ENCODE measurements around the gene RDH8. TPM values are rescaled to one million over a fixed set of nuclear protein-coding genes. Genes with fewer than 3 reads are reported as not detected.

Gene RDH8
- total and polyA plus RNA-seq, 2 donors (not counting 3 experiments of a cell fraction or from before 2014, with no cell fraction given) = not detected

GRCh38 chr19:10043286-10043927 is 30.1 kb downstream of the RDH8 start:
- no peak overlapping the region for H2AFZ ChIP-seq (ENCODE audit: low read depth, low read length)
- H3K79me2 ChIP-seq (ENCODE audit: control insufficient read depth, insufficient read depth, low read length) = no peaks in the 10 kb centered on the region
- H3K4me1 ChIP-seq (ENCODE audit: control insufficient read depth, extremely low read depth, insufficient read depth, low read length) = no peaks in the 10 kb centered on the region
- H3K9me1 ChIP-seq (replicated peaks; ENCODE audit: control insufficient read depth, extremely low read depth, insufficient read depth, low read length) = no peaks in the 10 kb centered on the region
- ChIA-PET CTCF (no interaction called here), POLR2A (no interaction called here)
- DNase-seq (ENCODE audit: low read depth, low spot score) (no peak), FAIRE-seq (no peak)
- dilution Hi-C loops (cut with MboI; ENCODE audit: extremely low pct_ligation_motif_present, low sequenced_read_pairs) (no loop called here), intact Hi-C loops (cut with micrococcal nuclease) (no loop called here)
- H3K9ac ChIP-seq (replicated peaks; ENCODE audit: extremely low read depth, insufficient read depth, low read length) = no peak overlapping the region
- no peaks in the 10 kb centered on the region for H3K36me3 ChIP-seq (ENCODE audit: control insufficient read depth in 2 of 2, extremely low read depth in 1 of 2, insufficient read depth in 2 of 2, low read length in 2 of 2)
- no peak overlapping the region for H3K4me3 ChIP-seq (replicated peaks in 1 of 3; ENCODE audit: insufficient read depth in 1 of 3, low read depth in 1 of 3, low read length in 3 of 3)
- H3K27ac ChIP-seq (ENCODE audit: insufficient read depth, low read depth, low read length) = no peak overlapping the region
- H3K9me3 ChIP-seq (replicated peaks; ENCODE audit: control insufficient read depth, insufficient read depth, low read length) = no peaks in the 10 kb centered on the region
- TF ChIP-seq GATA2 (IDR thresholded peaks at IDR 0.05; ENCODE audit: insufficient read depth, insufficient read length, low read depth, low read length) = no peak
- no peak for TF ChIP-seq FOS (IDR thresholded peaks at IDR 0.05; ENCODE audit: borderline replicate concordance, insufficient read depth, low read length)
- no peak for TF ChIP-seq CTCF (IDR thresholded peaks at IDR 0.05; ENCODE audit: extremely low read depth in 1 of 2, insufficient read depth in 1 of 2, low read depth in 1 of 2, low read length in 2 of 2)
- no peak for TF ChIP-seq EZH2 (IDR thresholded peaks at IDR 0.05; ENCODE audit: borderline replicate concordance, low read depth, low read length, severe bottlenecking)
- no peak for TF ChIP-seq POLR2AphosphoS5 (IDR thresholded peaks at IDR 0.05; ENCODE audit: insufficient read depth, low read depth, low read length)
- TF ChIP-seq JUN (IDR thresholded peaks at IDR 0.05; ENCODE audit: borderline replicate concordance, insufficient read depth, insufficient read length, low read depth) = no peak
- no peak for TF ChIP-seq MAX (IDR thresholded peaks at IDR 0.05; ENCODE audit: insufficient read depth, insufficient read length)
- no peak for TF ChIP-seq POLR2A (IDR thresholded peaks at IDR 0.05; ENCODE audit: low read depth, low read length)
- no peak for TF ChIP-seq MYC (IDR thresholded peaks at IDR 0.05; ENCODE audit: low read depth, low read length)
- no TSS peak for BruUV-seq (replicated peaks)
- H4K20me1 ChIP-seq (replicated peaks; ENCODE audit: control insufficient read depth, extremely low read depth, insufficient read depth, low read length) = no peaks in the 10 kb centered on the region
- H3K27me3 ChIP-seq (ENCODE audit: control insufficient read depth in 2 of 2, insufficient read depth in 2 of 2, low read length in 2 of 2) = no peaks in the 10 kb centered on the region
- H3K4me2 ChIP-seq (ENCODE audit: insufficient read depth, low read length) = no peak overlapping the region

Data from endothelial cell of umbilical vein (primary cell).